ENCODE results near the gene P2RY11.

- TF ChIP-seq CTCF (IDR thresholded peaks at IDR 0.05): no peak
- TF ChIP-seq POLR2A (IDR thresholded peaks at IDR 0.05): no peak
These were observed 22.4 kb upstream of the P2RY11 start for GRCh38 chr19:10088949-10089554.
